ENCODE data around the gene OSM. TPM values are rescaled to one million over a fixed set of nuclear protein-coding genes. Genes with fewer than 3 reads are reported as not detected.
A peak's percentile ranks its signal among the peaks of the same experiment; 100 is the strongest.

The OSM gene
- total RNA-seq, 3 donors from 2014 or later, result 1.3 to 2.5 (median 1.3) TPM

DNA sequence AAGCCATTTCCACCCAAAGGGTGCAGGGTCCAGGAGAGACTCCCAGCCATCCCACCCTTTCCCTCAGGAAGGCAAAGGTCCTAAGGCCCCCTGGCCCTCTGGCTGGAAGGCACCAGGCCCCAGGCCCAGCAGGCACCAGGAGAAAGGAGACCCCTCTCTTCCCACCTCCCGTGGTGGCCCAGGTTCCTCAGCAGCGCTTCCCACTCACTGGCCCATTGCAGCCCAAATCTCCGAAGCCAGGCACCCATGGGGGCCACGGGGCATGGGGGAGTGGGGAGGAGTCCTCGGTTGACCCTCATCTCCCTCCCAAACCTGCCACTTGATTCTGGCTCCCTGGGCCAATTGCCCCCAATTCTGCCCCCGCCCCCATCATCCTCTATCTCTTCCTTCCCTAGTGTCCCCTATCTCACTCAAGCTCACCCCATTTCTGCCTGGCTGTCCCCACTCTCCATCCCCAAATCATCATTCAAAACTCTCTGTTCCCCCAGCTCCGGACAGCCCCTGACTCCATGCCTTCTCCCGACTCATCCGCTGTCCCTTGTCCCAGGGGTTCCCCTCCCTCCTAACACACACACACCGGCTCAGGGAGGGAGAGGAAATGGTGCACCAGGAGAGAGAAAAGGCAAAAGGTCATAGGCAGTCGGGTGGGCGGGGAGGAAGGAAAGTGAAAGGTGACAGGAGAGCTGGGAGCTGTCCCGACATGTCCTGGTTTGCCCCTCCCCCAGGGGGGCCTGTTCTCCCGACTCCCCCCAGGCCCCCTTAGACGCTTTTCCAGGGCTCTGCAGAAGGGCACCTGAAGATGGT is 21.3 kb downstream of the OSM start:
- no peak for DNase-seq (ENCODE audit: low spot score in 2 of 2)
- no peaks in the 10 kb centered on the region for H3K36me3 ChIP-seq
- no peaks in the 10 kb centered on the region for H3K27me3 ChIP-seq
- H3K27ac ChIP-seq, result peak overlapping the region in 1 of 2 donors; percentile 60
- intact Hi-C loops (cut with DNase I; ENCODE audit: low total_unique reads), result no loop called here
- no peak for TF ChIP-seq POLR2A (IDR thresholded peaks at IDR 0.05)
- no peak for TF ChIP-seq POLR2AphosphoS5 (IDR thresholded peaks at IDR 0.05)
- TF ChIP-seq, protein P1, sequence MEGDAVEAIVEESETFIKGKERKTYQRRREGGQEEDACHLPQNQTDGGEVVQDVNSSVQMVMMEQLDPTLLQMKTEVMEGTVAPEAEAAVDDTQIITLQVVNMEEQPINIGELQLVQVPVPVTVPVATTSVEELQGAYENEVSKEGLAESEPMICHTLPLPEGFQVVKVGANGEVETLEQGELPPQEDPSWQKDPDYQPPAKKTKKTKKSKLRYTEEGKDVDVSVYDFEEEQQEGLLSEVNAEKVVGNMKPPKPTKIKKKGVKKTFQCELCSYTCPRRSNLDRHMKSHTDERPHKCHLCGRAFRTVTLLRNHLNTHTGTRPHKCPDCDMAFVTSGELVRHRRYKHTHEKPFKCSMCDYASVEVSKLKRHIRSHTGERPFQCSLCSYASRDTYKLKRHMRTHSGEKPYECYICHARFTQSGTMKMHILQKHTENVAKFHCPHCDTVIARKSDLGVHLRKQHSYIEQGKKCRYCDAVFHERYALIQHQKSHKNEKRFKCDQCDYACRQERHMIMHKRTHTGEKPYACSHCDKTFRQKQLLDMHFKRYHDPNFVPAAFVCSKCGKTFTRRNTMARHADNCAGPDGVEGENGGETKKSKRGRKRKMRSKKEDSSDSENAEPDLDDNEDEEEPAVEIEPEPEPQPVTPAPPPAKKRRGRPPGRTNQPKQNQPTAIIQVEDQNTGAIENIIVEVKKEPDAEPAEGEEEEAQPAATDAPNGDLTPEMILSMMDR (IDR thresholded peaks at IDR 0.05), result no peak
- peaks cover 0 to 4% of the 10 kb centered on the region in 2 donors for H3K4me1 ChIP-seq
- H3K9me3 ChIP-seq, result no peaks in the 10 kb centered on the region
- H3K4me3 ChIP-seq, result peak overlapping the region; percentile 38 to 77 (median 59)

DNA sequence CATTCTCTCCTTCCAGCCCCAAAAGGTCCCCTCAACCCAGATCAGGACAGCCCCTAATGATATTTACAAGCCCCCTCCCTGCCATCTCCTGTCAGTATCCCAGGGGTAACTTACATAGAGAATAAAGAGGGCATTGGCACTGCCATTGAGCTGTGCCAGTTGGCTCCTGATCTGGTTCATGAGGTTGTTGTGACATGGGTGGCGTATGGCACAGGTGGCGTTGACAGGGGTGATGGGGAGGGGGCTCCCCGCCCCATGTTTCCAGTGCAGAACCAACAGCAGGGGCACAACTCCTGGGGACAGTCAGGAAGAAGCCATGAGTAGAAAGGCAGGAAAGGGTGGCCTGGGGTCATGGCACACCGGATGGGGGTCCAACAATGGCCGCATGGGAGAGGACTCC is 22.0 kb downstream of the OSM start:
- no peak for TF ChIP-seq POLR2AphosphoS5 (IDR thresholded peaks at IDR 0.05)
- no peak overlapping the region for H3K27ac ChIP-seq
- DNase-seq (ENCODE audit: low spot score in 2 of 2), result no peak
- H3K27me3 ChIP-seq, result no peaks in the 10 kb centered on the region
- H3K4me3 ChIP-seq, result no peak overlapping the region
- H3K9me3 ChIP-seq, result no peaks in the 10 kb centered on the region
- H3K4me1 ChIP-seq, result peaks cover 0 to 3% of the 10 kb centered on the region in 2 donors
- intact Hi-C loops (cut with DNase I; ENCODE audit: low total_unique reads), result no loop called here
- no peaks in the 10 kb centered on the region for H3K36me3 ChIP-seq

DNA sequence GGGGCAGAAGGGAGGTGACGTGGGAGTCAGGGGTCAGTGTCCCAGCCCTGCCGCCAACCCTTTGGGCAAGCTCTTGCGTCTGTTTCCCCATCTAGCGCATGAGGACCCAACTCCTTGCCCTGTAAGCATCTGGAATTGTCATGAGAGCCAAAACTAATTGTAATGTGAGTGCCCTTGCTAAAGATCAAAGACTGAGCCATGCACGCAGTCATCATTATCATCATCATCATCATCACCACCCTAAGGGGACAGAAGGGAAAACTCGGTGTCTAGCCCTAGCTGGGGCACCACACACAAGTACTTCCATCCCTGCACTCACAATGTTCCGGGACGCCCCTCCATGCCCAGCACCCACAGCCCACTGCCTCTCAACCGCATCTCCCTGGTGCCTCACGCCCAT is 22.6 kb downstream of the OSM start:
- peaks cover 0 to 3% of the 10 kb centered on the region in 2 donors for H3K4me1 ChIP-seq
- no peak for DNase-seq (ENCODE audit: low spot score in 2 of 2)
- no peaks in the 10 kb centered on the region for H3K27me3 ChIP-seq
- H3K9me3 ChIP-seq, result no peaks in the 10 kb centered on the region
- intact Hi-C loops (cut with DNase I; ENCODE audit: low total_unique reads), result no loop called here
- H3K4me3 ChIP-seq, result no peak overlapping the region
- H3K27ac ChIP-seq, result no peak overlapping the region
- TF ChIP-seq POLR2A (IDR thresholded peaks at IDR 0.05) (no peak), POLR2AphosphoS5 (IDR thresholded peaks at IDR 0.05) (no peak)
- TF ChIP-seq, protein P1 (IDR thresholded peaks at IDR 0.05), result no peak
- no peaks in the 10 kb centered on the region for H3K36me3 ChIP-seq

DNA sequence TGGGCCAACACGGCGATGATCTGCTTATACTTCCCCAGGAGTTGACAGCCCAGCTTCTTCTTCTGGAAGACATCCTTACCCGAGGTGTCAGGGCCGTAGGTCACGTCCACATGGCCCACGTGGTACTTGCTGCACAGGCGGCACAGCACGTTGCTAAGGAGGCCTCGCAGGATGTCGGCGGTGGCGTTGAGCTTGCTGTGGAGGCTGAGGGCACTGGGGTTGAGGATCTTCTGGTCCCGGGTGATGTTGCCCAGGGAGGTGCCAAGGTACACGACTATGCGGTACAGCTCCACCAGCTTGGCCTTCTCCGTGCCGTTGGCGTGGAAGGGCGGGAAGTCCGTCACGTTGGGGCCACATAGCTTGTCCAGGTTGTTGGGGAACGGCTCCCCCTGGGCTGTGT is 23.0 kb downstream of the OSM start:
- peaks cover 0 to 3% of the 10 kb centered on the region in 2 donors for H3K4me1 ChIP-seq
- DNase-seq (ENCODE audit: low spot score in 2 of 2), result no peak
- TF ChIP-seq POLR2A (IDR thresholded peaks at IDR 0.05) (no peak), POLR2AphosphoS5 (IDR thresholded peaks at IDR 0.05) (no peak)
- TF ChIP-seq, protein P1 (IDR thresholded peaks at IDR 0.05), result no peak
- H3K27me3 ChIP-seq, result no peaks in the 10 kb centered on the region
- no peaks in the 10 kb centered on the region for H3K36me3 ChIP-seq
- no peaks in the 10 kb centered on the region for H3K9me3 ChIP-seq
- H3K27ac ChIP-seq, result no peak overlapping the region
- H3K4me3 ChIP-seq, result no peak overlapping the region
- intact Hi-C loops (cut with DNase I; ENCODE audit: low total_unique reads), result no loop called here

DNA sequence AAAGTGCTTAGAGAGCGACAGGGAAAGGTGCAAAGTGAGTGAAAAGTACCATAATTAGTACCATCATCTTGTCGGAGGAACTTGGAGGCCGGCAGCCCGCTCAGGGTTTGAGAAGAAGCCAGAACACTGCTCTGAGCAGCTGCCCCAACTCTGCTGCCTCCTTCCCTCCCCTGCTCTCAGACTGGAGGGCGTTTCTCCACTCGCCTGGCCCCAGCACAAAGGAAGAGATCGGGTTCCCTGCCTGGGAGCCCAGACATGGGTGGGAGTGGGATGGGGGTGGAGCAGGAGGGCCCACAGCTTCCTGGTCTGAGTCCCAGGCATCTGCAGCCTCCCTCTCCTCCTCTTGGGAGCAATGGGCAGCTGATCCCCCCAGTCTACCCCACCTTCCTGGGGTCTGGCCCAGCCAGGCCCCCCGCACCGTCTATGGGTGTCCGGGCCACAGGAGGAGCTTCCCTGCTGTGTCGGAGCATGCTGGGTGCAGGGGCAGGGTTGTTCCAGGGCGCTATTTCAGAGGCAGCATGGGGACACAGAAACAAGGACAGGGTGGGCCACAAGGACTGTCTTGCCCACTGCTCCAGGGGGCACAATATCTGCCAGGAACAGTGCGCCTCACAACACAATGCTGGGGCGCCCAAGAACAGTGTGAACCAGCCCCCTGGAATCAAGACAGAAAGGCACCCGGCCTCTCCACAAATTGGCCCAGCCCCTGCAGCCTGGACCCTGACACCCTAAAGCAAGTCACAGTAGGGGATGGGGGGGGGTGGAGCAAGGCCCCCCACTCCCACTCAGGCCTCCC is 24.9 kb downstream of the OSM start:
- no peak for DNase-seq (ENCODE audit: low spot score in 2 of 2)
- H3K4me1 ChIP-seq, result peaks cover 0 to under 1% of the 10 kb centered on the region in 2 donors
- no peak overlapping the region for H3K4me3 ChIP-seq
- TF ChIP-seq, protein P1 (IDR thresholded peaks at IDR 0.05), result no peak
- TF ChIP-seq POLR2A (IDR thresholded peaks at IDR 0.05) (no peak), POLR2AphosphoS5 (IDR thresholded peaks at IDR 0.05) (no peak)
- no peaks in the 10 kb centered on the region for H3K27me3 ChIP-seq
- intact Hi-C loops (cut with DNase I; ENCODE audit: low total_unique reads), result no loop called here
- no peaks in the 10 kb centered on the region for H3K36me3 ChIP-seq
- no peak overlapping the region for H3K27ac ChIP-seq
- no peaks in the 10 kb centered on the region for H3K9me3 ChIP-seq
